ENCODE data around the gene MLN.

- TF ChIP-seq CTCF (IDR thresholded peaks at IDR 0.05) (peak; percentile 29 to 83 (median 74)), POLR2A (IDR thresholded peaks at IDR 0.05) (no peak)
These were observed 35.1 kb downstream of the MLN start for GRCh38 chr6:33768644-33769120.

Measured in Peyer's patch (tissue), 4 donors.